Osteoblast (primary cell): Measurements from ENCODE around the gene SPACA5B. TPM values are rescaled to one million over a fixed set of nuclear protein-coding genes. Genes with fewer than 3 reads are reported as not detected.
"Not testable (repeated sequence)": the region's sequence is repeated elsewhere in the genome, so short reads cannot be mapped to it uniquely, and the experiment has no call there.

Source experiments
- DNase-seq: peaks from one replicate; pipeline ENCODE4 v3.0.0; 2011; ENCODE audit warnings: low spot score, mixed read lengths; ENCODE audit not compliant: insufficient read length; ENCODE audit errors: missing footprints
- H2AFZ ChIP-seq: 2 replicates; pipeline ENCODE4 v1.6.0; 2011; ENCODE audit warnings: mild to moderate bottlenecking, low read length
- H3K27ac ChIP-seq: 2 replicates; pipeline ENCODE4 v1.5.1; 2011; ENCODE audit warnings: mild to moderate bottlenecking, low read depth, low read length, moderate library complexity
- H3K27me3 ChIP-seq: 2 replicates; pipeline ENCODE4 v1.6.0; 2012; ENCODE audit warnings: mild to moderate bottlenecking, control low read depth, inconsistent platforms, low read length, moderate library complexity; ENCODE audit not compliant: insufficient read depth
- H3K36me3 ChIP-seq: 2 replicates; pipeline ENCODE4 v1.5.1; 2011; ENCODE audit warnings: mild to moderate bottlenecking, low read length, control low read depth, moderate library complexity; ENCODE audit not compliant: insufficient read depth
- H3K4me1 ChIP-seq: 2 replicates; pipeline ENCODE4 v1.5.1; 2011; ENCODE audit warnings: mild to moderate bottlenecking, low read length, control low read depth, moderate library complexity; ENCODE audit not compliant: insufficient read depth
- H3K4me2 ChIP-seq: 2 replicates; pipeline ENCODE4 v1.6.0; 2011; ENCODE audit warnings: mild to moderate bottlenecking, low read length; ENCODE audit not compliant: insufficient read depth
- H3K4me3 ChIP-seq: fragments of 200-600 bp; sonication (generic); 3 replicates; pipeline ENCODE4 v1.5.1; 2012; ENCODE audit warnings: mild to moderate bottlenecking, low read length, inconsistent platforms; ENCODE audit not compliant: insufficient read depth
- H3K79me2 ChIP-seq: 2 replicates; pipeline ENCODE4 v1.6.0; 2012; ENCODE audit warnings: mild to moderate bottlenecking, low read length, control low read depth, inconsistent platforms; ENCODE audit not compliant: insufficient read depth
- H3K9me3 ChIP-seq: 2 replicates; pipeline ENCODE4 v1.5.1; 2011; ENCODE audit warnings: low read depth, low read length, control low read depth
- H4K20me1 ChIP-seq: 2 replicates; pipeline ENCODE4 v1.6.0; 2012; ENCODE audit warnings: mild to moderate bottlenecking, low read length, control low read depth; ENCODE audit not compliant: insufficient read depth
- total RNA-seq: library from RNA; depleted of rRNA; stranded (reverse); fragments of >200 nt; gene quantifications from 2 replicates; pipeline ENCODE4 v1.2.3, GENCODE V29; 2012
- TF ChIP-seq, protein P1 (sequence below): IDR thresholded peaks from 2 replicates; pipeline ENCODE4 v1.5.1; 2011; ENCODE audit warnings: mild to moderate bottlenecking, low read depth, low read length, moderate library complexity; ENCODE audit errors: extremely low read depth

The SPACA5B gene
- total RNA-seq: not detected in 2 replicates

DNA sequence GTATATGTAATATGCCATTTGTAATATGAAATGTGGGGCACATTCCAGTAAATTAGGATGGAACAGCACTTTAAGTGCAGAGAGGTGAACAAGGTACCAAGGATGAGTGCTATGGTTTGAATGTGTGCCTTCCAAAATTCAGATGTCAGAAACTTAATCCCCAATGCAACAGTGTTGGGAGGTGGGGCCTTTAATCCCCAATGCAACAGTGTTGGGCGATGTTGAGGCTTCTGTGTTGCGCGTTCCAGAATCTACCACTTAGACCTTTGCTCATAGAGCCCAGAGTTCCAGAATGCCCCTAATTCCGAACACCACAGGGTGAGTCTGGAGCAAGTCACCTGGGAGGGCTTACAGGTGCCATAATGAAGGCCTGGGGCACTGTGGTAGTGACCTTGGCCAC is at the start of gene SPACA5B:
TSS of gene SPACA5B (plus strand) at position 301 of the 400 bp plus-strand sequence. CDS start at position 363, 62 bp downstream.
- not testable (repeated sequence) for H3K27ac ChIP-seq, DNase-seq, H4K20me1 ChIP-seq, H3K9me3 ChIP-seq, H2AFZ ChIP-seq, H3K4me3 ChIP-seq, H3K4me1 ChIP-seq, H3K79me2 ChIP-seq, H3K27me3 ChIP-seq, H3K36me3 ChIP-seq, H3K4me2 ChIP-seq

DNA sequence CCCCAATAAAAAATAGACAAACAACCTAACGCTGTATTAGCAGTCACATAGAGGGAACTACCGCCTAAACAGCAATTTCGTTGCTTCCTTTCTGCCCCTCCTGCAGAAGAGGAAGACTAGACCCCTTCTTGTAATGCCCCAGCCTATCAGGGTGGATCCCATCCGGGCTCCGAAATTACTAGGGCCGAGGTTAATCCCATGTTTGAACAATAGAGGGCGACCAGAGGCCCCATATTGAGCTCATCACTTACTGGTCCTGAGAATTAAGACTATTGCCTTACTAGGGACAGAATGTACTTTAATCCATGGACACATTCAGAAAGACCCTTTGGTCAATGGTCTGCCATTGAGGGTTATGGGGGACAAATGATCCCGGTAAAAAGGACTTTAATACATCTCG is 47.2 kb upstream of the SPACA5B start:
- H3K36me3 ChIP-seq: no peaks in the 10 kb centered on the region
- no peaks in the 10 kb centered on the region for H4K20me1 ChIP-seq
- H3K4me1 ChIP-seq: no peaks in the 10 kb centered on the region
- no peak overlapping the region for H2AFZ ChIP-seq
- H3K79me2 ChIP-seq: no peaks in the 10 kb centered on the region
- no peak overlapping the region for H3K4me2 ChIP-seq
- H3K27me3 ChIP-seq: peaks cover 6% of the 10 kb centered on the region
- TF ChIP-seq, protein P1, sequence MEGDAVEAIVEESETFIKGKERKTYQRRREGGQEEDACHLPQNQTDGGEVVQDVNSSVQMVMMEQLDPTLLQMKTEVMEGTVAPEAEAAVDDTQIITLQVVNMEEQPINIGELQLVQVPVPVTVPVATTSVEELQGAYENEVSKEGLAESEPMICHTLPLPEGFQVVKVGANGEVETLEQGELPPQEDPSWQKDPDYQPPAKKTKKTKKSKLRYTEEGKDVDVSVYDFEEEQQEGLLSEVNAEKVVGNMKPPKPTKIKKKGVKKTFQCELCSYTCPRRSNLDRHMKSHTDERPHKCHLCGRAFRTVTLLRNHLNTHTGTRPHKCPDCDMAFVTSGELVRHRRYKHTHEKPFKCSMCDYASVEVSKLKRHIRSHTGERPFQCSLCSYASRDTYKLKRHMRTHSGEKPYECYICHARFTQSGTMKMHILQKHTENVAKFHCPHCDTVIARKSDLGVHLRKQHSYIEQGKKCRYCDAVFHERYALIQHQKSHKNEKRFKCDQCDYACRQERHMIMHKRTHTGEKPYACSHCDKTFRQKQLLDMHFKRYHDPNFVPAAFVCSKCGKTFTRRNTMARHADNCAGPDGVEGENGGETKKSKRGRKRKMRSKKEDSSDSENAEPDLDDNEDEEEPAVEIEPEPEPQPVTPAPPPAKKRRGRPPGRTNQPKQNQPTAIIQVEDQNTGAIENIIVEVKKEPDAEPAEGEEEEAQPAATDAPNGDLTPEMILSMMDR: peak; percentile 68
- DNase-seq: peak; percentile 80
- H3K4me3 ChIP-seq: no peak overlapping the region
- H3K27ac ChIP-seq: no peak overlapping the region
- H3K9me3 ChIP-seq: no peaks in the 10 kb centered on the region

DNA sequence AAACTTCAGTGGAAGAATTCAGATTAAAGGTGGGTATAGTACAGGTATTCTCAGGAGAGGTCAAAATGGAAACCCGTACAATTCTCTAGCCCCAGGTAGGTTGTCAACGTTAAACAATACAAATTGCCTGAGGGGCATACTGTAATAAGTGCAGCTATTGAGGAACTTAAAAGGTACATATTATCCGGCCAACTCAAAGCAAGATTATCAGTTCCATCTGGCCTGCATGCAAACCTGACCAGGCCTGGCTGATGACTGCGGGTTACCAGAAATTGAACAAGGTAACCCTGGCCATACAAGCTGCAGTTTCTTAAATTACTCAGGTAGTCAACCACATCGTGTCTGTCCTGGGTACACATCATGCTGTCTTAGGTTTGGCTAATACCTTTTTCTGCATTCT is 46.7 kb upstream of the SPACA5B start:
- Histone ChIP-seq H2AFZ (no peak overlapping the region), H3K4me2 (no peak overlapping the region), H3K9me3 (no peaks in the 10 kb centered on the region), H3K27me3 (peaks cover 6% of the 10 kb centered on the region), H3K27ac (no peak overlapping the region), H3K4me1 (no peaks in the 10 kb centered on the region), H3K36me3 (no peaks in the 10 kb centered on the region), H3K4me3 (no peak overlapping the region), H3K79me2 (no peaks in the 10 kb centered on the region), H4K20me1 (no peaks in the 10 kb centered on the region)
- TF ChIP-seq, protein P1: no peak
- no peak for DNase-seq

DNA sequence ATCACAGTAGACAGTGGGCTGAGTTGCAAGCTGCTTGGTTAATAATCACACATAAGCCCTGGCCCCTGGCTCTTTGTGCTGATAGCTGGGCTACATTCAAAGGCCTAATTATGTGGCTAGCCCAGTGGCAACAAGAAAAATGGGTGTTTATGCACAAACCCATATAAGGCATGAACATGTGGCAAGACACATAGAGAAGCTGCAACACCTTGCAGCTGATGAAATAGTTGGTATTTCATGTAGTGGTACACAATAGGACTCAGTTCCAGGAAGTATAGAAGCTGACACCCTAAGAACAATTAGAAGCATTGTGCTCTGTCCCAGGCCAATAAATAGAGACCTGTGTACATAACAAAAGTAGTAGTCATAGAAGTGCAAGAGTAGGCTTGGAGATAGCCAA is 44.3 kb upstream of the SPACA5B start:
- Histone ChIP-seq H3K4me3 (no peak overlapping the region), H3K4me1 (no peaks in the 10 kb centered on the region), H2AFZ (no peak overlapping the region), H3K9me3 (no peaks in the 10 kb centered on the region), H3K79me2 (no peaks in the 10 kb centered on the region), H3K27ac (no peak overlapping the region), H4K20me1 (no peaks in the 10 kb centered on the region), H3K36me3 (no peaks in the 10 kb centered on the region), H3K4me2 (no peak overlapping the region), H3K27me3 (peaks cover 6% of the 10 kb centered on the region)
- DNase-seq: no peak
- TF ChIP-seq, protein P1: no peak
